Adrenal gland (tissue), 12 donors: ENCODE measurements around the gene FBLN7. TPM values are rescaled to one million over a fixed set of nuclear protein-coding genes. Genes with fewer than 3 reads are reported as not detected.

Experiments
- DNase-seq, 7 donors: peaks; one replicate each; pipeline ENCODE4 v3.0.0-alpha.2; 2019 to 2020
- H3K27ac ChIP-seq, 5 donors: fragments of 200-600 bp; sonication (generic) in 4 of 5; 1 replicate in 3 of 5; 2 replicates in 2 of 5; pipeline versions ENCODE4 v1.5.1 to v1.8.0; 2016 to 2020; ENCODE audit warnings: mild to moderate bottlenecking in 1 of 5
- H3K27me3 ChIP-seq: fragments of 200-600 bp; 2 replicates; pipeline ENCODE4 v1.8.0; 2021
- H3K36me3 ChIP-seq, 2 donors: fragments of 200-600 bp; replicated peaks in 1 of 2; 1 replicate in 1 of 2; 2 replicates in 1 of 2; pipeline versions ENCODE4 v1.5.1 to v1.8.0; 2018 to 2022
- H3K4me1 ChIP-seq, 2 donors: fragments of 200-600 bp; replicated peaks in 1 of 2; 1 replicate in 1 of 2; 2 replicates in 1 of 2; pipeline versions ENCODE4 v1.5.1 to v1.8.0; 2018 to 2021
- H3K4me3 ChIP-seq, 4 donors: fragments of 200-600 bp; sonication (generic) in 3 of 4; one replicate each; pipeline ENCODE4 v1.5.1; 2016 to 2018
- H3K9me3 ChIP-seq, 3 donors: fragments of 200-600 bp; sonication (generic) in 1 of 3; replicated peaks in 1 of 3; 1 replicate in 2 of 3; 2 replicates in 1 of 3; pipeline versions ENCODE4 v1.5.1 to v1.8.0; 2016 to 2021
- POLR2A ChIP-seq, 2 donors: fragments of 450-650 bp; IDR thresholded peaks; one replicate each; pipeline ENCODE4 v1.6.1; 2017; ENCODE audit warnings: antibody characterized with exemption in 2 of 2, mild to moderate bottlenecking in 2 of 2, moderate library complexity in 1 of 2
- WGBS, 4 donors: extraction: QIAGEN DNeasy Blood & Tissue Kit in 2 of 4; methylation state at CpG; one replicate each; pipeline versions ENCODE4 v1.1.5 to v1.1.7; 2013 to 2017; 5-methylcytosine and 5-hydroxymethylcytosine counted together
- intact Hi-C, 2 donors: fragments of 100-400 bp; cut with DNase I; formaldehyde crosslinking; loops; one replicate each; pipeline versions ENCODE4 v1.14.1 to v1.15.0; 2022 to 2023
- polyA plus RNA-seq, 3 donors: library from polyadenylated mRNA; stranded (reverse); fragments of 200-250 nt in 2 of 3; fragments of 350-450 nt in 1 of 3; fragmentation: Illumina TruSeq in 1 of 3; extraction: RNeasy Lipid Tissue Mini Kit (QIAGEN cat#74804) in 1 of 3; gene quantifications; one replicate each; pipeline ENCODE4 v1.2.3, GENCODE V29; 2013 to 2014
- total RNA-seq, 9 donors: library from RNA; depleted of rRNA in 4 of 9; stranded (reverse); fragments of >200 nt in 4 of 9; fragments of 120-200 nt in 1 of 9; fragmentation: NEBNext Ultra II Directional in 1 of 9; extraction: Animal tissue kit (Norgen Biotek cat#: 25700) in 1 of 9; gene quantifications; one replicate each; pipeline versions ENCODE4 v1.1.0 to v1.2.4, GENCODE V29; 2013 to 2023
- TF ChIP-seq, protein P1 (sequence below), 6 experiments: fragments of 450-650 bp in 4 of 6; fragments of 200-600 bp in 2 of 6; sonication (generic) in 1 of 6; IDR thresholded peaks; 1 replicate in 5 of 6; 2 replicates in 1 of 6; pipeline versions ENCODE4 v1.5.1 to v1.8.0; 2016 to 2021; ENCODE audit warnings: antibody characterized with exemption in 6 of 6, mild to moderate bottlenecking in 2 of 6, moderate library complexity in 1 of 6
- donor health status: healthy with polysubstance abuse.
- donor health status: Bipolar disorder and iron deficiency.
- donor health status: DM: yes; HTN: yes; CAD: no.
- donor health status: DM: no; HTN: no; CAD: no.
- donor health status: DM: no; HTN: no; CAD: no.
- donor health status: DM: yes; HTN: yes; CAD: no.

The FBLN7 gene
- total and polyA plus RNA-seq, 12 donors: 0.50 to 12.6 (median 6.4) TPM

DNA sequence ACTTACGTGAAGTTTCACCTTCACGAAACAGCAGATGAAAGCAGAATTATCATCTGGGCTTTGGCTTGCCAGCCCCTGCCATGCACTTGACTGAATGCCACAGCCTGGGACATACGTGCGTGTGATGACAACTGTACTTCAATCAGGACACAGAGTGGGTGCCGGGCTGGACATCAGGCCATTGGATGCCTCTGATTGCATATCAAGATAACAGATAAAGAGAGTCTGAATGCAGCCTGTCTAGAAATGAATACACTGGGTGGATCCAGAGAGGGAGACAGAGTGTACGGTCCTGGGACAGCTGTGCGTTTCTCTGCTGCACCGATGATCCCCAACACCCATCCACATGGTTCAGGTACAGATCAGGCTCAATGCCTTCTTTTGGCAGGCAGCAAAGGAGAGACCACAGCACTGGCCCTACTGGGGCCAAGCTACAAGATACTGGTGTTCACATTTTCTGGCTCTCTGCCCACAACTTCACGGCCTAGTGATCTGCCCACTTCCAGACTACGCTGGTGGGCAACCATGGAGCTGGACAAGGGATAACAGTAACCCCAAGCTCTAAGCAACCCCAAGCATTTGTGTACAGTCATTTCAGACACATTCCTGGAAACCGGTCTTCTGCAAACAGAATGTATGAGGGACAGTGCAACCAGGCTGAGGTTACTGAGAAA, 35.6 kb downstream of the FBLN7 start:
- H3K9me3 ChIP-seq: no peaks in the 10 kb centered on the region
- no peak for DNase-seq
- H3K27ac ChIP-seq: no peak overlapping the region
- H3K4me1 ChIP-seq: no peaks in the 10 kb centered on the region
- no peaks in the 10 kb centered on the region for H3K36me3 ChIP-seq
- H3K27me3 ChIP-seq: no peaks in the 10 kb centered on the region
- 89 to 91% (median 90%) methylated on average over 11 of the region's 11 CpGs for WGBS, 4 donors
- intact Hi-C loops: no loop called here
- no peak overlapping the region for H3K4me3 ChIP-seq
- TF ChIP-seq, protein P1, sequence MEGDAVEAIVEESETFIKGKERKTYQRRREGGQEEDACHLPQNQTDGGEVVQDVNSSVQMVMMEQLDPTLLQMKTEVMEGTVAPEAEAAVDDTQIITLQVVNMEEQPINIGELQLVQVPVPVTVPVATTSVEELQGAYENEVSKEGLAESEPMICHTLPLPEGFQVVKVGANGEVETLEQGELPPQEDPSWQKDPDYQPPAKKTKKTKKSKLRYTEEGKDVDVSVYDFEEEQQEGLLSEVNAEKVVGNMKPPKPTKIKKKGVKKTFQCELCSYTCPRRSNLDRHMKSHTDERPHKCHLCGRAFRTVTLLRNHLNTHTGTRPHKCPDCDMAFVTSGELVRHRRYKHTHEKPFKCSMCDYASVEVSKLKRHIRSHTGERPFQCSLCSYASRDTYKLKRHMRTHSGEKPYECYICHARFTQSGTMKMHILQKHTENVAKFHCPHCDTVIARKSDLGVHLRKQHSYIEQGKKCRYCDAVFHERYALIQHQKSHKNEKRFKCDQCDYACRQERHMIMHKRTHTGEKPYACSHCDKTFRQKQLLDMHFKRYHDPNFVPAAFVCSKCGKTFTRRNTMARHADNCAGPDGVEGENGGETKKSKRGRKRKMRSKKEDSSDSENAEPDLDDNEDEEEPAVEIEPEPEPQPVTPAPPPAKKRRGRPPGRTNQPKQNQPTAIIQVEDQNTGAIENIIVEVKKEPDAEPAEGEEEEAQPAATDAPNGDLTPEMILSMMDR (IDR thresholded peaks at IDR 0.05): no peak
- TF ChIP-seq POLR2A (IDR thresholded peaks at IDR 0.05): no peak

DNA sequence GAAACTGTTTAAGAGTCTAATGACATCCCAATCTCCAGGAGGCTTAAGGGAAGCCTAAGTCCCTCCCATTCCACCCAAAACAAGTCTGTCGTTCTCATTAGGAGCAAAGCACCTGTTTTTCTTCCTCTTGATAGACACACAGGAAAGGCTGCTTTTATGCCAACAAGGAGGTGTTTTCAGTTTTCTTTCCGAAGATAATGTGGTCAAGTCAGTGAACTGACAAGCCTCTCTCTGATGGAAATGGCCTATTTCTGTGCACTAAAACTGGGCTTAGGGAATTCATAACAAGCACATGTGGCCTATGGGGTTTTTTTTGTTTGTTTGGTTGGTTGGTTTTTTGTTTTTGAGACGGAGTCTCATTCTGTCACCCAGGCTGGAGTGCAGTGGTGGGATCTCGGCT, 36.2 kb downstream of the FBLN7 start:
- TF ChIP-seq, protein P1 (IDR thresholded peaks at IDR 0.05): no peak
- TF ChIP-seq POLR2A (IDR thresholded peaks at IDR 0.05): no peak
- intact Hi-C loops: no loop called here
- H3K27me3 ChIP-seq: peaks cover 2% of the 10 kb centered on the region
- DNase-seq: no peak
- no peak overlapping the region for H3K4me3 ChIP-seq
- H3K9me3 ChIP-seq: no peaks in the 10 kb centered on the region
- no peak overlapping the region for H3K27ac ChIP-seq
- H3K36me3 ChIP-seq: no peaks in the 10 kb centered on the region
- H3K4me1 ChIP-seq: no peaks in the 10 kb centered on the region
- 79 to 86% (median 83%) methylated on average over 4 of the region's 4 CpGs for WGBS, 4 donors

DNA sequence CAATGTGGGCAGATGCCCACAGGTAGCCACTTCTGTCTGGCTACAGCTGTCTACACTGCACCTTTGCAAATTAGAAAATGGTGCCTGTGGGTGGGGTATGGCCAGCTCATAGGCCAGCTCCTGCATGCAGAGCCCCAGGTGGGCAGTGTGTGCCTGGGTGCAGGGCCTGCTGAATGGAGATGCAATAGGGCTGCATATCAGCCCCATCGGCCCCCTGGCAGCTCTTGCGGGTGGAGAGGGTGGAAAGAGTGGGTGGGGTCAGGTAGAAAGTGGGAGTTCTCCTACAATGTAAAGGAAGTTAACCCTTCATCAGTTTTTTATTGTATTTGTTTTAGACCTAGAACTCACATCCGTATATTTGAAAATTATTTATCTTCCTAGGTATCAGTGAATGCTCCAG, 37.1 kb downstream of the FBLN7 start:
- no peak overlapping the region for H3K27ac ChIP-seq
- TF ChIP-seq POLR2A (IDR thresholded peaks at IDR 0.05): no peak
- TF ChIP-seq, protein P1 (IDR thresholded peaks at IDR 0.05): no peak
- intact Hi-C loops: no loop called here
- no peak for DNase-seq
- H3K4me3 ChIP-seq: no peak overlapping the region
- WGBS, 4 donors: 86 to 91% (median 90%) methylated on average over 3 of the region's 3 CpGs
- H3K36me3 ChIP-seq: no peaks in the 10 kb centered on the region
- H3K9me3 ChIP-seq: no peaks in the 10 kb centered on the region
- H3K4me1 ChIP-seq: no peaks in the 10 kb centered on the region
- peaks cover 4% of the 10 kb centered on the region for H3K27me3 ChIP-seq

DNA sequence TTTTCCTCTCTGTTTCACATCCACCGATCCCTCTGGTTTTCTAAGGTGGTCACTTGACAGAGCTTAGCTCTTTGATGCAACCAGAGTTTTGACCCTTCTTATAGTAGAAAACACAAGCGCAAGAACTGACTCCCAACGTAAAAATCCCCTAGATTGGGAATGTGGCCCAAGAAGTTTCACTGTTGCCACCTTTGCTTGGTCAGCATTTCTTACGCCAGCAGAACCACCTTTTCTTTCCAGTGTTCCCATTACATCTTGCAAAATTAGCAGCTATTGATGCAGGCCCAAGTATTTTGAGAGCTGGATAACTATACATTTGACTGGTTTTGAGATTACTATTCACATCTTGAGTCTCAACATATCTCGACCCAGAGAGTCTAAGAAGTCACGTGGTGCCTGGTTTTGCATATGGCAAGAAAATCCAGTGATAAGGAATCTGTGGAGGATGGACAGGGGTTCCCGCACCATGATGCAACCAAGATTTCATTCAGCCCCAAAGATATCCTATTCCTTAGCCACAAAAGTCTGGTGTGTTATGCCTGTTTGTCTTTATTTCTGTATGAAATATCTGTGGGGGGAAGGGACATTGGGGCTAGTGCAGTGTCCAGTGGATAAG, 37.9 kb downstream of the FBLN7 start:
- intact Hi-C loops: no loop called here
- Histone ChIP-seq H3K4me3 (no peak overlapping the region), H3K4me1 (no peaks in the 10 kb centered on the region), H3K27me3 (peaks cover 4% of the 10 kb centered on the region), H3K9me3 (no peaks in the 10 kb centered on the region), H3K36me3 (no peaks in the 10 kb centered on the region), H3K27ac (no peak overlapping the region)
- no peak for TF ChIP-seq POLR2A (IDR thresholded peaks at IDR 0.05)
- TF ChIP-seq, protein P1 (IDR thresholded peaks at IDR 0.05): no peak
- WGBS, 4 donors: 96 to 98% (median 97%) methylated on average over 7 of the region's 7 CpGs
- no peak for DNase-seq
